HUDEP-2 (cell line): ENCODE results near the gene PSMC3IP.
"Not testable (repeated sequence)": the region's sequence is repeated elsewhere in the genome, so short reads cannot be mapped to it uniquely, and the experiment has no call there.

Experiments
- DNase-seq, 76 experiments: peaks; one replicate each; lab custom pipeline; 2025; ENCODE audit not compliant: unreplicated experiment in 76 of 76; lab: John Stamatoyannopoulos, UW

Gene PSMC3IP, protein sequence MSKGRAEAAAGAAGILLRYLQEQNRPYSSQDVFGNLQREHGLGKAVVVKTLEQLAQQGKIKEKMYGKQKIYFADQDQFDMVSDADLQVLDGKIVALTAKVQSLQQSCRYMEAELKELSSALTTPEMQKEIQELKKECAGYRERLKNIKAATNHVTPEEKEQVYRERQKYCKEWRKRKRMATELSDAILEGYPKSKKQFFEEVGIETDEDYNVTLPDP

DNA sequence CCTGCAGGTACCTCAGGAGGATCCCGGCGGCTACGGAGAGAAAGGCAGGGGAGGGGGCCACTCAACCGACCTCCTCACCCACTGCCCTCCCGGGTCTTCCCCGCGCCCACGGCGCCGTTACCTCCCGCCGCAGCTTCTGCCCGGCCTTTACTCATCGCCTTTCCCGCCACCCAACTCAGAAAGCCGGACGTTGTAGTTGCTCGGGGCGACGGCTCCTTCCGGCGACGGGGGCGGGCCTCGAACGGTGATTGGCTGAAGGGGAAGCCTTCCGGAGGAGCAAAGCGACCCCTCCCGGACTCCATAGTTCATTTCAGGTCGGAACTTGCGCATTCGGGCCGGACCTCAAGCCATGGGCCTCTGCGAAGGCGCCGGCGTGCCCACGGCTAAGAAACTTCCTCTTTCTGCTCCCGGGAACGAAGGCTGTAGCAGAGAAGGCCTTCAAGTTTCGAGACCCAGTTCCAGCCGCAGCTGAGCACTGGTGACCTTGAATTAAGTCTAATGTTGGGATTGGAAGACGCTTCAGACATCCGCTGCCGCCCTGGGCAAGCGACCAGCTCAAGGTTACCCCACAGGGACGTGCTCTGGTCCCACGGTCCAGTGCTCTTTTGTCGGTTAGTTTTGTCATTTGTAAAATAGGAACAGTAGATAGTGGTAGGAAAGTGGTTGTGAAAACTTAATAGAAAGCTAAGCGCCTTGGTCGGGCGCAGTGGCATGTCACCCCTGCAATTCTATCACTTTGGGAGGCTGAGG is at the start of gene PSMC3IP:
Gene PSMC3IP (minus strand): TSS at position 198 of the 750 bp plus-strand sequence. CDS start 43 bp downstream, at position 155.
- DNase-seq, result peak in 74 of 76 experiments; percentile 69 to 96 (median 90)

DNA sequence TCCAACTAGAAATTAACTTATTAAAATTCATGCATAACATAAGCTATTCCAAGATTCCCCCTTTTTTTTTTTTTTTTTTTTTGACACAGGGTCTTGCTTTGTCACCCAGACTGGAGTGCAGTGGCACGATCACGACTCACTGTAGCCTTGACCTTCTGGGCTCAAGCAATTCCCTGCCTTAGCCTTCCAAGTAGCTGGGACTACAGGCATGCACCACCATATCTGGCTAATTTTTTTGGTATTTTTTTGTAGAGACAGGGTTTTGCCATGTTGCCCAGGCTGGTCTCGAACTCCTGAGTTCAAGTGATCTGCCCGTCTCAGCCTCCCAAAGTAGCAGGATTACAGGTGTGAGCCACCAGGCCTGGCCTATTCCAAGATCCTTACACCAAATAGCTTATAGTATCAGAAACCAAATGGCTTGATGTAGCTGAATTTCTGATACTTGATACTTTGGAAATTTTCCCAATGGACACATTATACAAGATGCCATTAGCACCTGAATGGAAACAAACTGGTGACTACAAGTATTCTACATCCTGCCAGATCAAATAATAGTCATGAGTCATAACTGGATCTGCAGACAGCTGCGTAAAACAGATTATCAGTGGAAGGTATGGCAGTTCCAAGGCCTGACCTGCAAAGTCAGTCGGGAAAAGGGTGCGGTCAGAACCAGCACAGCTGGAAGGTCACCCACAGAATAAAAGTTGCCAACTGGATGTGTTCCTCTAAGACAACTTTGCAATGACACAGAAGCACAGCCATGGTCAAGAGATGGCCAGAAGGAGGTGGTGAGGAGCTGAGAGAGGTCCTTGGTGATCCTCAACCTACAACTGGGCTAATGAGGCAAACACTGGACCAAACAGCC is 46.4 kb upstream of the PSMC3IP start:
- peak in 75 of 76 experiments; percentile 40 to 97 (median 86) for DNase-seq

DNA sequence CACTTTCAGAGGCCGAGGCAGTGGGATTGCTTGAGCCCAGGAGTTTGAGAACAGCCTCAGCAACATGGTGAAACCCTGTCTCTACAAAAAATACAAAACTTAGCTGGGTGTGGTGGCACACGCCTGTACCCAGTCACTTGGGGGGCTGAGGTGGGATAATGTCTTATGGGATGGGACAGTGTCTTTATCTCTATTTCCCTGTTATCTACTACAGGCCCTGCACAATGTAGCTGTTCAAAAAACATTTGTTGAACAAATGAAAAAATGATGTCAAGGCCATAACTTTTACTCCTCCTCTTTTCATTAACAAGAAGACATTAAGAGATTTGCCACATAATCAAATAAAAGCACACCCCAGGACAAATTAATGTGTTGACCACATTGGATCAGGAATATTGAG is 45.7 kb upstream of the PSMC3IP start:
- DNase-seq, result peak in 41 of 76 experiments; percentile 7 to 81 (median 43)

- not testable (repeated sequence) for DNase-seq
Observed at GRCh38 chr17:42621987-42622386, 44.5 kb upstream of the PSMC3IP start.

DNA sequence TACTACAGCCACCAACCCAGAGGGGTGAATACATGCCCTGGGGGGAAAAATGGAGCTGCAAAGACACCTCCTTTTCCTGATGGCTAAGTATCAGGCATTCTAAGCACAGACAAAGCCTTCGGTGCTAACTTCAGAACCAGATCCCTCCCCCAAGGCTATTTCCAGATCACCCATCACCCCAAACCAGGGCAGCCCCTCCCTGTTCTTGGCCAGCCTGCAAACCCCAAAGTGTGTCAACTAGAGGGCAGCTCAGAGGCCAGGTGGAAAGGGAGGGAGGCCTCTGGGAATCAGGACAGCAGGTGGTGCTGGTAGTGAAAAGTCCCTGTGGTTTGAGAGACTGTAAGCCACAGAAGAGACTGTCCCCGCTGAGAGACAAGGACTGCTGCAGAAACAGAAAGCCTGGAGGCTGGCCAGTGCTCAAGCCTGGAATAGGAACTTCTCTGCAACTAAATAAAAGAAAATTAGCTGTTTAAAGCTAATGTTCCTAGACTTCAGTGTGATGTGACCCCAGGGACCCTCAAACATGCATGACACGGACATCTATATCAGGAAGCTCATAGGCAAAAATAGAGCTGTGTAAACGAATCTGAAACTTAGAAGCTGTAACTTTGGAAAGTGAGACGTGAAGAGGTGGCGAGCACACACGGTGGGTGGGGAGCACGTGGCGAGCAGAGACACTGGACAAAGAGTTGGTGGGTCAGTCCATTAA is 41.1 kb upstream of the PSMC3IP start:
- peak in 72 of 76 experiments; percentile 28 to 85 (median 64) for DNase-seq

DNA sequence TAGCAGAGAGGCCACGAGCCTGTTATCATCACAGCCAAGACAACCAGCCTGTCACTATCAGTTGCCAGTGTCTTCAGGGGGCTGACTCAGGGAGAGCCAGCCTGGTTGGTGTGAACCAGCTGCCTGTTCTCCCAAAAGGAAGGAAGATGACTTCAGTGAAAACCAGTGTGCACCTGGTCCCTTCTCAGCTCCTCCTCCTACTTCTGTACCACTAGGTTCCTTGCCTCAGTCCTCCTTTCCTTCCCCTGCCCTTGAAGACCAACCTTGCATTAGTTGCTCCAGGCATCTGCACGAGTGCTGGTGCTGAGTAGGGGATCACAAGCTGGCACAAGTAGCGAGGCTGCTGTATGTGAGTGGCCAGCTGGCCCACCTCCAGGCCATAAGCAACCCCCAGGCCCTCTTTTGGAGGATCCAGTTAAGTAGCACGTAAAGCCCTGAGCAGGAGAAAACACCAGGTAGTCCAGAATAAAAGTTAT is 40.5 kb upstream of the PSMC3IP start:
- peak in 73 of 76 experiments; percentile 7 to 90 (median 71) for DNase-seq

GRCh38 chr17:42613699-42614295 is 36.3 kb upstream of the PSMC3IP start:
- no peak for DNase-seq

DNA sequence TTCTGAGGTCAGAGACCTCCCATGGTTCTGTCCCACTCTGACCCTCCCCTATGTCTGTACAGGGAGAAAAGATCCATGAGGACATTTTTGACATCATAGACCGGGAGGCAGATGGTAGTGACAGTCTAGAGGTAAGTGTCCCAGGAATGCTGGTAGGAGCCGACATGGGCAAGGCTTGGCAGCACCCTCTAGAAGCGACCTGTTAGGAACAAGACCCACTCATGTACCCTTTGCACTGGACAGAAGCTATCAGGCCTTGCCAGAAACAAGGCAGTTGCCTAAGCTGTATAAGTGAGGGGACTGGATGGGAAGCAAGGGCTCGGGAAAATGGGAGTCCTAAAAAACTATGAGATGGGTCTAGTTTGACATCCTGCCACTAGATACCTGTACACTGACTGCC is 34.5 kb upstream of the PSMC3IP start:
- no peak for DNase-seq

GRCh38 chr17:42609814-42610801 is 32.6 kb upstream of the PSMC3IP start:
- peak in 18 of 76 experiments; percentile 23 to 65 (median 37) for DNase-seq

DNA sequence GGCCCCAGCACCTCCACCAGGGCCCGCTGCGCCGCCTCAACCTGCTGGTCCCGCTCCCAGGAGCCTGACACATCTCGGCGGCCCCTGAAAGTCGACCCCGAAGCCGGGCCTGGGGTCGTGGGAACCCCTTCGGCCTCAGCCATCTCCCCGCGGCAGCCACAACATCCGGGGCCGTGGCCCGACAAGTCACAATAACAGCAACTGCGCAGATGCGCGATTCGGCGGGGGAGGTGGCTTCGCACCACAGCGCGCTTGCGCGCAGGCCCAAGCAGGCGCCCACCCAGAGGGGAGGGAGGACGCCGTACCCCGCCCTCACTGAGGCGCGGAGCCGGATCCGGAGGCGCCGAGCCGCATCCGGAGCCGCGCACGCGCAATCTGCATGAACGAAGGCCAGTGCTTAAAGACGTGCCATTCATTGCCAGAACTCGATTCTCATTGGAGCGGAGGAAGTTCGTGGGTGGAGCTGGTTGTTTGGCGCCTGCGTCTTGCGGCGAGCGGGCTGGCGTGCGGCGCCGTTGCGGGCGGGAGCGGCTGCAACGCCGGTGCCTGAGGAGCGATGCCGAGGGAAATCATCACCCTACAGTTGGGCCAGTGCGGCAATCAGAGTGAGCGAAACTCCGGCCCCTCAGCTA is 31.8 kb upstream of the PSMC3IP start, which contains the start of the genes RETREG3 and TUBG1:
Gene RETREG3 (minus strand): TSS at position 193 of the 632 bp plus-strand sequence. CDS start 50 bp downstream, at position 143.
Gene TUBG1 (plus strand): TSS at position 502 of the 632 bp plus-strand sequence. CDS start 55 bp downstream, at position 557.
- peak in 75 of 76 experiments; percentile 69 to 99 (median 97) for DNase-seq

- peak in 1 of 76 experiments; percentile 52 for DNase-seq
Observed at GRCh38 chr17:42608305-42609181, 31.0 kb upstream of the PSMC3IP start.

DNA sequence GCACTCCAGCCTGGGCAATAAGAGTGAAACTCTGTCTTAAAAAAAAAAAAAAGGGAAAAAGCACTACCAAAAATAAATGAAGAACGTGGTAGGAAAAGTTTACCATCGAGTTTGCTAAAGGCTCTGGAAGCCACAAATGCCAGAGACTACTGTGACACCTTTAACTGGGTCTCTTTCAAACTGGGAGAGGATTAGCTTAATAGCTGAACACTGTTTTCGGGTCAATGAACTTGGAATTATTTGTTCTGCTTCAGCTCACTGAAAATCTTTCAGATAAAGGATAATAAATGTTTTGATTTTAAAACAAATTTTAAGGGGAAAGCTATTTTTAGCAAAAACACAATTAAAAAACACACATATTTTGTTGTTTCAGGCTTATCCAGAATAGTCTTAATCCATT is 30.2 kb upstream of the PSMC3IP start:
- no peak for DNase-seq

- DNase-seq, result no peak
Observed at GRCh38 chr17:42603318-42603717, 25.8 kb upstream of the PSMC3IP start.

DNA sequence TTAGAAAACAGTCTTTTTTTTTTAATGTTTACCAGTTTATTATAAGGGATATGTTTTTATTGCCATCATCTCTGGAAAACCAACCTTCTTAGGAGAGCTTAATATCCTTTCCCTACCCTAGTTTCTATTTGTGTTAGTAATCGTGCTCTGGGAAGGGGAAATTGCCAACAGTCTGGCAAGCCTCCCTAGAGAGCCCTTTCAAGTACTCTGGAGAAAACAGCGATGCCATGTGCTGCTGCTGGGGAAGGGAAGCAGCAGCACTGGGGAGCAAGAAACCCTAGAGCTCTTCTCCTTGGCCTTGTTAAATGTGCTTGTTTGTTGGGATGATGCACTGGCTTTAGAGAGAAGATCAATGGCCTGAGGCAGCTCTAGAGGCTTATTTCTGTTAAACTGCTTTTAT is 21.4 kb upstream of the PSMC3IP start:
- no peak for DNase-seq

DNA sequence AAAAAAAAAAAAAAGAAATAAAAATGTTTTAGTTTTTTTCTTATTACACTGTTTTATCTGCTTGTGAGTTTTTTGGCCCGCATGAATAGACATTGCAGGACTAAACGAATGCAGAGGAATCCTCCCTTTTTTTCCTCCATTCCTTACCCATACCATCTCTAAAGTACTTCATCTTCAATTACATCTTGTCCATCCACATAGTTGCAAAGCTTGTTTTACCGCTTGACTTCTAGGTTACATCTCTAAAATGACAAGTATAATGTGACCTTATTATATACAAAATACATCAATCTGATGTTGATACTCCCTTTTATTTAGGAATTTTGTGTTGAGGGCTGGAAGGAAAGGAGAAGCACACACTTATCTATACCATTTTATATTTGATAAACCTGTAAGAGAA is 18.9 kb upstream of the PSMC3IP start:
- DNase-seq, result no peak

DNA sequence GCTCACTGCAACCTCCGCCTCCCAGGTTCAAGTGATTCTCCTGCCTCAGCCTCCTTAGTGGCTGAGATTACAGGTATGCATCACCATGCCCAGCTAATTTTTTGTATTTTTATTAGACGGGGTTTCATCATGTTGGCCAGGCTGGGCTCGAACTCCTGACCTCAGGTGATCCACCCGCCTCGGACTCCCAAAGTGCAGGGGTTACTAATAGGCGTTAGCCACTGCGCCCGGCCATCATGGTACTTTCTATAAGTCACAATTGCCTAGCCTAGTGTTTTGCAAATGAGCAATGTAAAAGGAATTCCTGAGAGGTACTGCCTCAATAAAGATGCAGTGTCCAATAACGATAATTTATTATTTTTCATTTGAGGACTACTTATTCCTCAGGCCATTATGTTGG is 13.9 kb upstream of the PSMC3IP start:
- DNase-seq, result no peak

GRCh38 chr17:42590886-42591285 is 13.4 kb upstream of the PSMC3IP start:
- DNase-seq, result no peak
